ENCODE data around the gene RFX8.

Gene RFX8

GRCh38 chr2:101467306-101467705 is 7.6 kb downstream of the RFX8 start:
- H3K9ac ChIP-seq (ENCODE audit: low read length) = no peak overlapping the region
- no peak overlapping the region for H3K4me3 ChIP-seq (ENCODE audit: insufficient read depth, low read length, poor library complexity, severe bottlenecking)
- H3K4me2 ChIP-seq (ENCODE audit: low read depth, low read length, poor library complexity, severe bottlenecking) = no peak overlapping the region
- TF ChIP-seq CTCF (IDR thresholded peaks at IDR 0.05; ENCODE audit: insufficient read depth, low read length, poor library complexity, severe bottlenecking) (no peak), EZH2phosphoT487 (conservative IDR thresholded peaks at IDR 0.05; ENCODE audit: low read length) (no peak)
- no peak overlapping the region for H3K27ac ChIP-seq (ENCODE audit: low read depth, low read length)
- H2AFZ ChIP-seq (ENCODE audit: low read depth, low read length, severe bottlenecking) = no peak overlapping the region
- no peaks in the 10 kb centered on the region for H3K9me3 ChIP-seq (ENCODE audit: insufficient read depth, low read length)
- H3K36me3 ChIP-seq (ENCODE audit: low read length) = no peaks in the 10 kb centered on the region
- no peaks in the 10 kb centered on the region for H3K9me2 ChIP-seq (replicated peaks; ENCODE audit: insufficient read depth, low read length)
- H3K79me2 ChIP-seq (ENCODE audit: insufficient read depth, low read length) = no peaks in the 10 kb centered on the region
- H3K27me3 ChIP-seq (ENCODE audit: low read length) = no peaks in the 10 kb centered on the region
- no peaks in the 10 kb centered on the region for H3F3A ChIP-seq (ENCODE audit: insufficient read depth)
- H4K20me1 ChIP-seq (ENCODE audit: low read depth, low read length) = no peaks in the 10 kb centered on the region

DNA sequence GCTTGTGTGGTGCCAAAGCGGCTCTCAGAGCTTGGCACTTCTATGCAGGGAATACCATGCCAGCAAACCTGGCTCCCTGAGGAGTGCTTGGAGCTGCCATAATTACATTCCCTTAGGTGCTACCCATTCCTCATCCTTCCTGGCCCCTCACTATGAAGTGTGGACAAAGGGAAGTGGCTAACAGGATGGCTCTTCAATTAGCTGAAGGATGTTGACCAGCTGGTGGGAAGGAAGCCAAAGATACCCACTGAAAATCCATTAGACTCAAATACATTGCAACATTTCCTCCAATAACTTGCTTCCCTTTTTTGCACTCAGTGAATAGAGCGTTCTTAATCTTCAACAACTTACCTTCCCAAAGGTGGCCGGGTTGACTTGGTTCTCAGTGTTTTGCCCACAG is 8.5 kb downstream of the RFX8 start:
- Histone ChIP-seq H3K4me2 (ENCODE audit: low read depth, low read length, poor library complexity, severe bottlenecking) (no peak overlapping the region), H3K79me2 (ENCODE audit: insufficient read depth, low read length) (no peaks in the 10 kb centered on the region), H3K4me3 (ENCODE audit: insufficient read depth, low read length, poor library complexity, severe bottlenecking) (no peak overlapping the region), H3K27ac (ENCODE audit: low read depth, low read length) (no peak overlapping the region), H2AFZ (ENCODE audit: low read depth, low read length, severe bottlenecking) (no peak overlapping the region), H3K27me3 (ENCODE audit: low read length) (no peaks in the 10 kb centered on the region), H3K9me3 (ENCODE audit: insufficient read depth, low read length) (no peaks in the 10 kb centered on the region), H3K9ac (ENCODE audit: low read length) (no peak overlapping the region), H3K36me3 (ENCODE audit: low read length) (no peaks in the 10 kb centered on the region), H3F3A (ENCODE audit: insufficient read depth) (no peaks in the 10 kb centered on the region), H3K9me2 (replicated peaks; ENCODE audit: insufficient read depth, low read length) (no peaks in the 10 kb centered on the region), H4K20me1 (ENCODE audit: low read depth, low read length) (no peaks in the 10 kb centered on the region)
- no peak for TF ChIP-seq CTCF (IDR thresholded peaks at IDR 0.05; ENCODE audit: insufficient read depth, low read length, poor library complexity, severe bottlenecking)
- TF ChIP-seq EZH2phosphoT487 (conservative IDR thresholded peaks at IDR 0.05; ENCODE audit: low read length) = no peak

DNA sequence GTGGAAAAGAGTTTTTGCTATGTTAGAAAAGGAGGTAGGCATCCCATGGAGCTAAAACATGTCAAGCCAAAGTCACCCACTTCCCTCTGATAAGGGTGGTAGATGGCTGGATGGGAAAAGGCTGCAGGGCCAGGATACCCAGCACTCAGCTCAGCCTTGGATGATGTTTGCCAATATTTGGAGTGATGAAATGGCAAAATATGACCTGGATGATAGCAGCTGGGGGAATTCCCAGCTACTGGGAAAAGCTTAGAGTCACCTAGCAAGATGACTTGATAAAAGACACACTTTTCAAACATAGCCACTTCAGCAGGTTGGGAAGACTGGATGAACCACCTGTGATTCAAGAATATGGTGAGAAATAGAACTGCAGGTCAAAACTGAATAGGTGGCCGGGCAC is 10.1 kb downstream of the RFX8 start:
- H3K27ac ChIP-seq (ENCODE audit: low read depth, low read length) = no peak overlapping the region
- no peaks in the 10 kb centered on the region for H3K79me2 ChIP-seq (ENCODE audit: insufficient read depth, low read length)

More for the DNA sequence above, 10.1 kb downstream of the RFX8 start:
- no peak overlapping the region for H3K9ac ChIP-seq (ENCODE audit: low read length)
- no peaks in the 10 kb centered on the region for H3F3A ChIP-seq (ENCODE audit: insufficient read depth)
- H3K9me3 ChIP-seq (ENCODE audit: insufficient read depth, low read length) = no peaks in the 10 kb centered on the region
- no peaks in the 10 kb centered on the region for H4K20me1 ChIP-seq (ENCODE audit: low read depth, low read length)
- H3K4me2 ChIP-seq (ENCODE audit: low read depth, low read length, poor library complexity, severe bottlenecking) = no peak overlapping the region
- no peak overlapping the region for H2AFZ ChIP-seq (ENCODE audit: low read depth, low read length, severe bottlenecking)
- H3K4me3 ChIP-seq (ENCODE audit: insufficient read depth, low read length, poor library complexity, severe bottlenecking) = no peak overlapping the region
- H3K36me3 ChIP-seq (ENCODE audit: low read length) = no peaks in the 10 kb centered on the region
- H3K9me2 ChIP-seq (replicated peaks; ENCODE audit: insufficient read depth, low read length) = no peaks in the 10 kb centered on the region
- TF ChIP-seq EZH2phosphoT487 (conservative IDR thresholded peaks at IDR 0.05; ENCODE audit: low read length) (no peak), CTCF (IDR thresholded peaks at IDR 0.05; ENCODE audit: insufficient read depth, low read length, poor library complexity, severe bottlenecking) (no peak)
- no peaks in the 10 kb centered on the region for H3K27me3 ChIP-seq (ENCODE audit: low read length)

Data from SU-DHL-6 (cell line).